ENCODE data around the gene SLC4A2.

Gene SLC4A2

DNA sequence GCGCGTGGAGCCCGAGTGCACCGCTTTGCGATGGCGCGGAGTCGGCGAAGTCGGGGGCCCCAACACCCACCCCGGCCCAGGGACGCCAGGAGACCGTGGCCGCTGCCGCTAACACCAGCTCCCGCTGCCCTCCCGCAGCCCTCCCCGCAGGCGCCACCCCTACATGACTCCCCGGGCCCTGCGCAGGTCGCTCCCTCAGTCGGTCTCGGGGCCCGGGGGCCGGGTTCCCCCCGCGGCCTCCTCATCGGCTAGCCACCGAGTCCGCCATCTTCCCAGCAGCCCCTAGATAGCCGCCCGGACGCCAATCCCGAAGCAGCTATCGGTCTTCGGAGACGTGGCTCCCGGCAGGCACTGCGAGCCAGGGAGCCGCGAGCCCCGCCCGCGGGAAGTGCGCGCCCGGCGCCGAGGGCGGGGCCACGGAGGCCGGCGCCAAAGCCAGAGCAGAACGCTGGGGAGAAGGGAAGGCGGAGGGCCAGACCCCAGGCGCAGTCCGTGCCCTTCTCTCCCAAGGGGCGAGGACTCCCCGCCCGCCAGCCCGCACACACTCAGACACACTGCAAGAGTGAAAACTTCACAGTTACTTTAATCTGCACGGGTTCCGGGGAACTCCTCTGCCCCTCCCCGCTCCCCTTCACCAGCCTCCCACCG lies 21.3 kb downstream of the SLC4A2 start, which contains the start of gene FASTK (continued):
- TF ChIP-seq, protein P1, sequence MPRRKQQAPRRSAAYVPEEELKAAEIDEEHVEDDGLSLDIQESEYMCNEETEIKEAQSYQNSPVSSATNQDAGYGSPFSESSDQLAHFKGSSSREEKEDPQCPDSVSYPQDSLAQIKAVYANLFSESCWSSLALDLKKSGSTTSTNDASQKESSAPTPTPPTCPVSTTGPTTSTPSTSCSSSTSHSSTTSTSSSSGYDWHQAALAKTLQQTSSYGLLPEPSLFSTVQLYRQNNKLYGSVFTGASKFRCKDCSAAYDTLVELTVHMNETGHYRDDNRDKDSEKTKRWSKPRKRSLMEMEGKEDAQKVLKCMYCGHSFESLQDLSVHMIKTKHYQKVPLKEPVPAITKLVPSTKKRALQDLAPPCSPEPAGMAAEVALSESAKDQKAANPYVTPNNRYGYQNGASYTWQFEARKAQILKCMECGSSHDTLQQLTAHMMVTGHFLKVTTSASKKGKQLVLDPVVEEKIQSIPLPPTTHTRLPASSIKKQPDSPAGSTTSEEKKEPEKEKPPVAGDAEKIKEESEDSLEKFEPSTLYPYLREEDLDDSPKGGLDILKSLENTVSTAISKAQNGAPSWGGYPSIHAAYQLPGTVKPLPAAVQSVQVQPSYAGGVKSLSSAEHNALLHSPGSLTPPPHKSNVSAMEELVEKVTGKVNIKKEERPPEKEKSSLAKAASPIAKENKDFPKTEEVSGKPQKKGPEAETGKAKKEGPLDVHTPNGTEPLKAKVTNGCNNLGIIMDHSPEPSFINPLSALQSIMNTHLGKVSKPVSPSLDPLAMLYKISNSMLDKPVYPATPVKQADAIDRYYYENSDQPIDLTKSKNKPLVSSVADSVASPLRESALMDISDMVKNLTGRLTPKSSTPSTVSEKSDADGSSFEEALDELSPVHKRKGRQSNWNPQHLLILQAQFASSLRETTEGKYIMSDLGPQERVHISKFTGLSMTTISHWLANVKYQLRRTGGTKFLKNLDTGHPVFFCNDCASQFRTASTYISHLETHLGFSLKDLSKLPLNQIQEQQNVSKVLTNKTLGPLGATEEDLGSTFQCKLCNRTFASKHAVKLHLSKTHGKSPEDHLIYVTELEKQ (tag by site-specific recombination; IDR thresholded peaks at IDR 0.05; ENCODE audit: borderline replicate concordance) = no peak
- no peak for TF ChIP-seq ZNF292 (tag by site-specific recombination; IDR thresholded peaks at IDR 0.05; ENCODE audit: borderline replicate concordance, low read depth)
- TF ChIP-seq ZNF121 (tag by site-specific recombination; IDR thresholded peaks at IDR 0.05) = no peak
- TF ChIP-seq ZNF138 (tag by site-specific recombination; IDR thresholded peaks at IDR 0.05; ENCODE audit: borderline replicate concordance) = no peak
- TF ChIP-seq ZNF529 (tag by site-specific recombination; IDR thresholded peaks at IDR 0.05; ENCODE audit: insufficient replicate concordance) = no peak
- no peak for TF ChIP-seq HOXA7 (CRISPR knock-in tag; IDR thresholded peaks at IDR 0.05; ENCODE audit: borderline replicate concordance)
- TF ChIP-seq ZBTB20 (tag by site-specific recombination; IDR thresholded peaks at IDR 0.05) = peak; percentile 92
- TF ChIP-seq, protein P2, sequence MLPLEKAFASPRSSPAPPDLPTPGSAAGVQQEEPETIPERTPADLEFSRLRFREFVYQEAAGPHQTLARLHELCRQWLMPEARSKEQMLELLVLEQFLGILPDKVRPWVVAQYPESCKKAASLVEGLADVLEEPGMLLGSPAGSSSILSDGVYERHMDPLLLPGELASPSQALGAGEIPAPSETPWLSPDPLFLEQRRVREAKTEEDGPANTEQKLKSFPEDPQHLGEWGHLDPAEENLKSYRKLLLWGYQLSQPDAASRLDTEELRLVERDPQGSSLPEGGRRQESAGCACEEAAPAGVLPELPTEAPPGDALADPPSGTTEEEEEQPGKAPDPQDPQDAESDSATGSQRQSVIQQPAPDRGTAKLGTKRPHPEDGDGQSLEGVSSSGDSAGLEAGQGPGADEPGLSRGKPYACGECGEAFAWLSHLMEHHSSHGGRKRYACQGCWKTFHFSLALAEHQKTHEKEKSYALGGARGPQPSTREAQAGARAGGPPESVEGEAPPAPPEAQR (tag by site-specific recombination; IDR thresholded peaks at IDR 0.05) = no peak
- TF ChIP-seq ZNF843 (tag by site-specific recombination; IDR thresholded peaks at IDR 0.05) = 0 out of 2 replicates have a peak, but pooled peaks have one; percentile 31
- TF ChIP-seq, protein P3, sequence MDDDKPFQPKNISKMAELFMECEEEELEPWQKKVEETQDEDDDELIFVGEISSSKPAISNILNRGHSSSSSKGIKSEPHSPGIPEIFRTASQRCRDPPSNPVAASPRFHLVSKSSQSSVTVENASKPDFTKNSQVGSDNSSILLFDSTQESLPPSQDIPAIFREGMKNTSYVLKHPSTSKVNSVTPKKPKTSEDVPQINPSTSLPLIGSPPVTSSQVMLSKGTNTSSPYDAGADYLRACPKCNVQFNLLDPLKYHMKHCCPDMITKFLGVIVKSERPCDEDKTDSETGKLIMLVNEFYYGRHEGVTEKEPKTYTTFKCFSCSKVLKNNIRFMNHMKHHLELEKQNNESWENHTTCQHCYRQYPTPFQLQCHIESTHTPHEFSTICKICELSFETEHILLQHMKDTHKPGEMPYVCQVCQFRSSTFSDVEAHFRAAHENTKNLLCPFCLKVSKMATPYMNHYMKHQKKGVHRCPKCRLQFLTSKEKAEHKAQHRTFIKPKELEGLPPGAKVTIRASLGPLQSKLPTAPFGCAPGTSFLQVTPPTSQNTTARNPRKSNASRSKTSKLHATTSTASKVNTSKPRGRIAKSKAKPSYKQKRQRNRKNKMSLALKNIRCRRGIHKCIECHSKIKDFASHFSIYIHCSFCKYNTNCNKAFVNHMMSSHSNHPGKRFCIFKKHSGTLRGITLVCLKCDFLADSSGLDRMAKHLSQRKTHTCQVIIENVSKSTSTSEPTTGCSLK (tag by site-specific recombination; IDR thresholded peaks at IDR 0.05) = no peak
- no peak for TF ChIP-seq ZNF174 (tag by site-specific recombination; IDR thresholded peaks at IDR 0.05)
- TF ChIP-seq ZNF211 (tag by site-specific recombination; IDR thresholded peaks at IDR 0.05; ENCODE audit: low read depth) = no peak
- TF ChIP-seq ZNF157 (tag by site-specific recombination; IDR thresholded peaks at IDR 0.05) = no peak
- TF ChIP-seq ZNF701 (tag by site-specific recombination; IDR thresholded peaks at IDR 0.05) = no peak
- TF ChIP-seq SCRT2 (tag by site-specific recombination; IDR thresholded peaks at IDR 0.05) = no peak
- TF ChIP-seq ZNF677 (tag by site-specific recombination; IDR thresholded peaks at IDR 0.05) = no peak
- TF ChIP-seq ZSCAN16 (tag by site-specific recombination; IDR thresholded peaks at IDR 0.05) = no peak
- TF ChIP-seq ZNF239 (tag by site-specific recombination; IDR thresholded peaks at IDR 0.05) = no peak
- TF ChIP-seq ZNF302 (tag by site-specific recombination; IDR thresholded peaks at IDR 0.05; ENCODE audit: low read depth) = no peak
- no peak for TF ChIP-seq ZNF521 (tag by site-specific recombination; IDR thresholded peaks at IDR 0.05)
- TF ChIP-seq, protein P4, sequence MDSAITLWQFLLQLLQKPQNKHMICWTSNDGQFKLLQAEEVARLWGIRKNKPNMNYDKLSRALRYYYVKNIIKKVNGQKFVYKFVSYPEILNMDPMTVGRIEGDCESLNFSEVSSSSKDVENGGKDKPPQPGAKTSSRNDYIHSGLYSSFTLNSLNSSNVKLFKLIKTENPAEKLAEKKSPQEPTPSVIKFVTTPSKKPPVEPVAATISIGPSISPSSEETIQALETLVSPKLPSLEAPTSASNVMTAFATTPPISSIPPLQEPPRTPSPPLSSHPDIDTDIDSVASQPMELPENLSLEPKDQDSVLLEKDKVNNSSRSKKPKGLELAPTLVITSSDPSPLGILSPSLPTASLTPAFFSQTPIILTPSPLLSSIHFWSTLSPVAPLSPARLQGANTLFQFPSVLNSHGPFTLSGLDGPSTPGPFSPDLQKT (IDR thresholded peaks at IDR 0.05; ENCODE audit: borderline replicate concordance, low read depth, low read length) = no peak
- TF ChIP-seq ZEB2 (tag by site-specific recombination; IDR thresholded peaks at IDR 0.05) = 0 out of 2 replicates have a peak, but pooled peaks have one; percentile 67
- 0 out of 2 replicates have a peak, but pooled peaks have one; percentile 4 for TF ChIP-seq OSR2 (tag by site-specific recombination; IDR thresholded peaks at IDR 0.05)
- TF ChIP-seq ZNF510 (tag by site-specific recombination; IDR thresholded peaks at IDR 0.05; ENCODE audit: insufficient replicate concordance) = no peak
- TF ChIP-seq ZNF24 (tag by site-specific recombination; IDR thresholded peaks at IDR 0.05) = no peak
- no peak; the same call in 1 of the 2 replicates for TF ChIP-seq WT1 (tag by site-specific recombination; IDR thresholded peaks at IDR 0.05)
- peak; percentile 93 for TF ChIP-seq ZBTB8A (tag by site-specific recombination; IDR thresholded peaks at IDR 0.05)
- no peak for TF ChIP-seq ZNF560 (tag by site-specific recombination; IDR thresholded peaks at IDR 0.05; ENCODE audit: borderline replicate concordance)
- TF ChIP-seq ZNF610 (tag by site-specific recombination; IDR thresholded peaks at IDR 0.05; ENCODE audit: borderline replicate concordance) = 0 out of 2 replicates have a peak, but pooled peaks have one; percentile 42
- no peak for TF ChIP-seq ZNF202 (tag by site-specific recombination; IDR thresholded peaks at IDR 0.05; ENCODE audit: borderline replicate concordance)
- no peak for TF ChIP-seq ZNF341 (tag by site-specific recombination; IDR thresholded peaks at IDR 0.05; ENCODE audit: low read depth)
